MG63 (cell line): ENCODE results near the gene ABCG1. TPM values are rescaled to one million over a fixed set of nuclear protein-coding genes. Genes with fewer than 3 reads are reported as not detected.

ENCODE experiments used
- DNase-seq: peaks from one replicate; pipeline ENCODE4 v3.0.0-alpha.2; 2020
- H3K27me3 ChIP-seq: fragments of 250-450 bp; sonication (Bioruptor Pico); 2 replicates; pipeline ENCODE4 v1.5.1; 2020; ENCODE audit warnings: mild to moderate bottlenecking, moderate library complexity
- H3K36me3 ChIP-seq: fragments of 250-450 bp; sonication (Bioruptor Pico); 2 replicates; pipeline ENCODE4 v1.5.1; 2020; ENCODE audit warnings: mild to moderate bottlenecking, moderate library complexity
- H3K4me3 ChIP-seq: fragments of 250-450 bp; sonication (Bioruptor Pico); 2 replicates; pipeline ENCODE4 v1.5.1; 2020; ENCODE audit warnings: mild to moderate bottlenecking, moderate library complexity
- H3K9me3 ChIP-seq: fragments of 250-450 bp; sonication (Bioruptor Pico); 2 replicates; pipeline ENCODE4 v1.5.1; 2020; ENCODE audit warnings: mild to moderate bottlenecking, moderate library complexity
- total RNA-seq: library from RNA; depleted of rRNA; stranded (reverse); fragments of >200 nt; shearing (Covaris generic); gene quantifications from 2 replicates; pipeline ENCODE4 v1.2.3, GENCODE V29; 2014; ENCODE audit warnings: low replicate concordance

ABCG1 gene
- total RNA-seq, 1 experiment from 2014 or later, result 0.82 TPM

- Histone ChIP-seq H3K27me3 (peaks cover 9% of the 10 kb centered on the region), H3K9me3 (no peaks in the 10 kb centered on the region), H3K36me3 (no peaks in the 10 kb centered on the region), H3K4me3 (no peak overlapping the region)
- no peak for DNase-seq
Measured at GRCh38 chr21:42250422-42251403, 31.8 kb downstream of the ABCG1 start.

GRCh38 chr21:42251654-42252324 lies 32.8 kb downstream of the ABCG1 start:
- H3K9me3 ChIP-seq, result no peaks in the 10 kb centered on the region
- DNase-seq, result no peak
- H3K27me3 ChIP-seq, result peaks cover 3% of the 10 kb centered on the region; the same call in 1 of the 2 replicates
- H3K36me3 ChIP-seq, result no peaks in the 10 kb centered on the region
- H3K4me3 ChIP-seq, result no peak overlapping the region

- Histone ChIP-seq H3K36me3 (no peaks in the 10 kb centered on the region), H3K27me3 (no peaks in the 10 kb centered on the region), H3K9me3 (no peaks in the 10 kb centered on the region), H3K4me3 (no peak overlapping the region)
- no peak for DNase-seq
Measured at GRCh38 chr21:42252325-42252654, 33.4 kb downstream of the ABCG1 start.

GRCh38 chr21:42252778-42253340 lies 33.9 kb downstream of the ABCG1 start:
- H3K27me3 ChIP-seq, result no peaks in the 10 kb centered on the region
- no peak overlapping the region for H3K4me3 ChIP-seq
- no peak for DNase-seq
- H3K9me3 ChIP-seq, result no peaks in the 10 kb centered on the region
- H3K36me3 ChIP-seq, result no peaks in the 10 kb centered on the region

GRCh38 chr21:42253466-42253865 lies 34.5 kb downstream of the ABCG1 start:
- DNase-seq, result no peak
- H3K27me3 ChIP-seq, result peaks cover 1% of the 10 kb centered on the region; the same call in 1 of the 2 replicates
- no peaks in the 10 kb centered on the region for H3K36me3 ChIP-seq
- no peaks in the 10 kb centered on the region for H3K9me3 ChIP-seq
- H3K4me3 ChIP-seq, result no peak overlapping the region

GRCh38 chr21:42254083-42254482 lies 35.1 kb downstream of the ABCG1 start:
- H3K27me3 ChIP-seq, result peaks cover 2% of the 10 kb centered on the region; the same call in 1 of the 2 replicates
- H3K4me3 ChIP-seq, result no peak overlapping the region
- H3K9me3 ChIP-seq, result no peaks in the 10 kb centered on the region
- DNase-seq, result no peak
- no peaks in the 10 kb centered on the region for H3K36me3 ChIP-seq

- no peaks in the 10 kb centered on the region for H3K9me3 ChIP-seq
- H3K27me3 ChIP-seq, result peaks cover 2% of the 10 kb centered on the region; the same call in 1 of the 2 replicates
- no peaks in the 10 kb centered on the region for H3K36me3 ChIP-seq
- no peak for DNase-seq
- H3K4me3 ChIP-seq, result no peak overlapping the region
Measured at GRCh38 chr21:42254651-42255601, 36.0 kb downstream of the ABCG1 start.

GRCh38 chr21:42255825-42256224 lies 36.9 kb downstream of the ABCG1 start:
- no peaks in the 10 kb centered on the region for H3K36me3 ChIP-seq
- no peak overlapping the region for H3K4me3 ChIP-seq
- no peak for DNase-seq
- H3K27me3 ChIP-seq, result peaks cover 2% of the 10 kb centered on the region; the same call in 1 of the 2 replicates
- H3K9me3 ChIP-seq, result no peaks in the 10 kb centered on the region

GRCh38 chr21:42256316-42256715 lies 37.4 kb downstream of the ABCG1 start:
- no peak for DNase-seq
- Histone ChIP-seq H3K9me3 (no peaks in the 10 kb centered on the region), H3K4me3 (no peak overlapping the region), H3K36me3 (no peaks in the 10 kb centered on the region), H3K27me3 (peaks cover 2% of the 10 kb centered on the region; the same call in 1 of the 2 replicates)

GRCh38 chr21:42257091-42257765 lies 38.3 kb downstream of the ABCG1 start:
- no peaks in the 10 kb centered on the region for H3K9me3 ChIP-seq
- peaks cover 2% of the 10 kb centered on the region; the same call in 1 of the 2 replicates for H3K27me3 ChIP-seq
- no peak for DNase-seq
- no peaks in the 10 kb centered on the region for H3K36me3 ChIP-seq
- H3K4me3 ChIP-seq, result no peak overlapping the region

GRCh38 chr21:42258150-42258884 lies 39.4 kb downstream of the ABCG1 start:
- H3K36me3 ChIP-seq, result no peaks in the 10 kb centered on the region
- H3K4me3 ChIP-seq, result no peak overlapping the region
- peak; percentile 62 for DNase-seq
- peaks cover 2% of the 10 kb centered on the region; the same call in 1 of the 2 replicates for H3K27me3 ChIP-seq
- H3K9me3 ChIP-seq, result no peaks in the 10 kb centered on the region

GRCh38 chr21:42258885-42259407 lies 40.0 kb downstream of the ABCG1 start:
- Histone ChIP-seq H3K4me3 (no peak overlapping the region), H3K27me3 (peaks cover 2% of the 10 kb centered on the region; the same call in 1 of the 2 replicates)

GRCh38 chr21:42260121-42260520 lies 41.2 kb downstream of the ABCG1 start:
- Histone ChIP-seq H3K9me3 (no peaks in the 10 kb centered on the region), H3K4me3 (no peak overlapping the region), H3K36me3 (no peaks in the 10 kb centered on the region), H3K27me3 (peaks cover 2% of the 10 kb centered on the region; the same call in 1 of the 2 replicates)
- DNase-seq, result no peak

More at GRCh38 chr21:42258885-42259407, 40.0 kb downstream of the ABCG1 start:
- no peak for DNase-seq
- H3K36me3 ChIP-seq, result no peaks in the 10 kb centered on the region
- no peaks in the 10 kb centered on the region for H3K9me3 ChIP-seq

GRCh38 chr21:42261829-42262200 lies 42.9 kb downstream of the ABCG1 start:
- DNase-seq, result no peak

GRCh38 chr21:42262831-42263231 lies 43.9 kb downstream of the ABCG1 start:
- no peaks in the 10 kb centered on the region for H3K9me3 ChIP-seq
- no peak overlapping the region for H3K4me3 ChIP-seq
- H3K27me3 ChIP-seq, result peaks cover 2% of the 10 kb centered on the region; the same call in 1 of the 2 replicates
- no peaks in the 10 kb centered on the region for H3K36me3 ChIP-seq
- DNase-seq, result peak; percentile 72

More at GRCh38 chr21:42261829-42262200, 42.9 kb downstream of the ABCG1 start:
- Histone ChIP-seq H3K4me3 (no peak overlapping the region), H3K36me3 (no peaks in the 10 kb centered on the region), H3K9me3 (no peaks in the 10 kb centered on the region), H3K27me3 (peaks cover 2% of the 10 kb centered on the region; the same call in 1 of the 2 replicates)
